Lung microvascular endothelial cell (primary cell): ENCODE measurements around the gene C1S. TPM values are rescaled to one million over a fixed set of nuclear protein-coding genes. Genes with fewer than 3 reads are reported as not detected.
"Not testable (repeated sequence)": the region's sequence is repeated elsewhere in the genome, so short reads cannot be mapped to it uniquely, and the experiment has no call there.

Source experiments
- DNase-seq, 2 donors: peaks; one replicate each; pipeline versions ENCODE4 v3.0.0 to v3.0.0-alpha.2; 2010; ENCODE audit warnings: low read depth in 2 of 2
- total RNA-seq: library from RNA; depleted of rRNA; stranded (reverse); fragments of >200 nt; gene quantifications from 2 replicates; pipeline ENCODE4 v1.2.1, GENCODE V29; 2014

C1S gene
- under 0.01 and 0.20 TPM in 2 replicates for total RNA-seq

DNA sequence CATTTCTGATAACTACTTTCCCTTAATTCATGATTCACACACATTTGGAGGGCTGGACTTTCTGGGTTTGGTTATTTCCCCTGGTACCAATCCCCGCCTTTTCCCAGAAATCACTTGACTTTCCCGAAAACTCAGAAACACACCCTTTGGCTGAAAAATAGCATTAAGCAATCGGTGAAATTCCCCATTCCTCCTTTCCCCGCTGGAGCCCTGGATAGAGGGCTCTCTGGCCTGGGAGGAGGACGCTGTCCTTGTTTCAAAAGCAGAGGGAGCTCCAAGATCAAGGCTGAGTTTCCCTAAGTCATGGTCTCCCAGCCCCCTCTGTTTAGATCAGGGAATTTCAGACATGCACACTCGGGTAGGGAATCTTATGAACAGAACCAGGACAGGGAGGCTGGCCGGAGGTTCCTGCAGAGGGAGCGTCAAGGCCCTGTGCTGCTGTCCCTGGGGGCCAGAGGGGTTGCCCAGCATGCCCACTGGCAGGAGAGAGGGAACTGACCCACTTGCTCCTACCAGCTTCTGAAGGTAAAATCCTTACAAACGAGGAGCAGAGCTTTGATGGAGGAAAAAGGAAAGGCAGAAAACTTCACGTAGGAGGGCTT is at the start of gene C1S:
Gene C1S, plus strand, starts transcription at position 366 of the 602 bp plus-strand sequence. CDS start 1,195 bp downstream, outside the sequence.
- peak; percentile 58 to 81 for DNase-seq

DNA sequence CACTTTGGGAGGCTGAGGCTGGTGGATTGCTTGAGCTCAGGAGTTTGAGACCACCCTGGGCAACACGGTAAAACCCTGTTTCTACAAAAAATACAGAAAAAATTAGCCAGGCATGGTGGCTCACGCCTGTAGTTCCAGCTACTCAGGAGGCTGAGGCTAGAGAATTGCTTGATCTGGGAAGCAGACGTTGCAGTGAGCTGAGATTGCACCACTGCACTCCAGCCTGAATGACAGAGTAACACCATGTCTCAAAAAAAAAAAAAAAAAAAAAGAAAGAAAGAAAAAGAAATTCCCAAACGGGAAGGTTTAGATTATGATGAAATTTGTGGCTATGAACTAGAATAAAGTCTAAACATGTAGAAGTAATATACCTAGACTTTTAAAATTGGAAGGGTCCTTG is 49.1 kb upstream of the C1S start:
- DNase-seq = not testable (repeated sequence)

DNA sequence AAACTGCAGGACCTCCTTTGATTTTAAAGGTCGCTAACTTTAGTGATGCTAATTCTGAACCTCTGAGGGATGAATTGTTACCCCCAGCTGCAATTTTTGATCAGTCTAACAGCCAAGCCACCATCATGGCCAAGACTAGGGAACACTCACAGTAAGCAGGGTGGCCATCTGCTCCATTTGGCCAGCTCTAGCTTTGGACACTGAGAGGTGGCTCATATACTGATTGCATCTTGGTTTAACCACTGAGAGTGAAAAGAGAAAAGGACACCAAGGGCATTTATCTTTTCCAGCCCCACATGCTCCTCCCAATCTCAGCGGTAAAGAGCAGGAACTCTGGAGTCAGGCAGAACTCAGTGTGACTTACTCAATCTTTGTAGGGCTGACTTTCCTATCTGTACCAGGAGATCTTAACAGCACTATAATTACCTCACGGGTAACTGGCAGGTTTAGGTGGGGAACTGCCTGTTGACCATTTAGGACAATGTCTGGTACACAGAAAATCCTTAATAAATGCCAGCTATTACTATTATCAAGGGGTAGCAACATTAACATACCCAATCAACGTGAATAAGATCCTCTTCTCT is 48.4 kb upstream of the C1S start:
- no peak for DNase-seq

DNA sequence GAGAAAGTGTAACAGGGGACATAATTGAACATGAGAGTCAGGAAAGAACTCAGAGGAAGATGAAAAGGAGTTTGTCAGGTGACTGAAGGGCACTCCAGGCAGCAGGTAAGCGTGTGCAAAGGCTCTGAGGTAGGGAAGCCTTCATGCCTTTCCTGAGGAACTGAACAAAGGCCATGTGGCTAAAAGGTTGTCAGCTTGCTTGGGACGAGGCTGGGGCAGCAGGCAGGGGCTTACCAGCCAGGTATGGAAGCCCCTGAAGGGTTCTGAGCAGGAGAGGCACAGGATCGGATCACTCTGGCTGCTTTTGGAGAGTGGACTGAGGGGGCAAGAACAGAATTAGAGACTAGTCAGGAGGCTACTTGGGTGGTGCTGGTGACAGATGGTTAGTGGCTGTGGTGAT is 47.4 kb upstream of the C1S start:
- no peak for DNase-seq

DNA sequence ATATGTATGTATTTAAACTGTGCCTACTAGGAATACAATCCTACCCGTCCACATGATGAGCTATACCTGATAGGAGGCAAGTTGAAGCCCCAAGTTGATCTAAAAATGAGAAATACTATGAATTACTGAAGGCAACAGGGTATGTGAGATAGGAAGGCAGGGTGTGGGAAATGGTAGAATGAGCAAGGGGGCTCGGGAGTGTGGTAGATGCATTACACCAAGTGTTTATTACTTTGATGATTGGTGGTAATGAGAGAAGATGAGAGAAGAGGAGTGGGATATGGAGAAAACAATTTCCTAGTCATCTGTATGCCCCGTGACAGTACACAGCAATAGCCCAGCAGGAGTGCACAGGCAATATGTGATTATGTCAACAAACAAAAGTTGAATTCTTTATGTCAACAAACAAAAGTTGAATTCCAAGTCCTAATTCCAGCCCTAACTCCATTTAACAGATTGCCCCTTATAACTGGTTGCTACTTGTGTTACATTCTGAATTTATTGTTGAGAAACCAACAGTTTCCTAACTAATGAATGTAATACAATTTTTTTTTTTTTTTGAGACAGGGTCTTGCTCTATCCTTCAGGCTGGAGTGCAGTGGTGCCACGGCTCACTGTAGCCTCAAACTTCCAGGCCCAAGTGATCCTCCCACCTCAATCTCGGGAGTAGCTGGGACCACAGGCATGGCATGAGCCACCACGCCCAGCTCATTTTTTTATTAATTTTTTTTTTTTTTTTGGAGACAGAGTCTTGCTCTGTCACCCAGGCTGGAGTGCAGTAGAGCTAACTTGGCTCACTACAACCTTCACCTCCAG is 44.8 kb upstream of the C1S start:
- DNase-seq = no peak

DNA sequence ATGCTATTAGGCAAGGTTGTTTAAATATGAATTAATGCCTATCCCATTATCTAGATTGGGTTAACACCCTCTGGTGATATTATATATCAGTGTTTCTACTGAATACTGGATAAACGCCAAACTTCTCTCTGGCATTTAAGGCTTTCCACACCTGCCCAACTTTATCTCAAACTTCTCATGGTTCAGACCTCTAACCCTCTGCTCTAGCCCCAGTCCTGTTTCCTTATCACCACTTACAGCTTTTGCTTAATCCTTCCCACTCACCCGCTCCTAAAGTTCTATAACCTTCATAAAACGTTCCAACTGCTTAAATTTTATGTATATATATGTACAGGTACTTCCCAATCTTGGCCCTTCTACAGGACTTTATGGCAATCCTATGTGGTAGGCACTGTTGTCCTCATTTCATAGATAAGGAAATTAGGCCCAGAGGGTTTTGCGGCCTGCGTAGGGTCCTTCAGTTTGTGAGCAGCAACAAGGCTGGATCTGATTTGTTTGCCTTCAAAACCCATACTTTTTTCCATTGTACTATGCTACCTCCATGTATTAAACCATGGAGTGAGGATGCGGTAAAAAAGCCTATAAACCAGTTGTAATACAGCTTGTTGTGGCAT is 43.5 kb upstream of the C1S start:
- no peak for DNase-seq

DNA sequence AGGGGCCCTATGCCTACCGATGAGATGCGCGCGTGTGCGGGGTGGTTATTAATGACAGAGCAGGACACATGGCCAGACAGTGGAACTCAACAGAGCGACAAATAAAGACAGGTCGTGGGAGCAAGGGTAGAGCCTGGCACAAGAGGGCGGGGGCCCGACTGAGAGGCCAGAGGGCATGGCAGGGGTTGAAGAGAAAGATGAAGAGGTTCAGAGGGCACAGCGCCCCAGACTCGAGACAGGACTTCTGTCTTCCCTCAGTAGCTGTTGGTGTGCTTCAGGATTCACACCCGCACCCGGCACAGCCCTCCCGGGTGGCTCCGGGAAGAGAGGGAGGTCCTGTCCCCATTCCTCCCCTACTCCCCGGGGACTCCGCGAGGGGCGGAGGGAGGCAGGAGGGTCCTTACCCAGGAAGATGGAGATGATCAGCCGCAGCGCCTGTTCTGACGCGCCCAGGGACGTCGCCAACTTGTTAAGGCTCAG is 42.6 kb upstream of the C1S start:
- peak in 1 of 2 donors; percentile 17 for DNase-seq

DNA sequence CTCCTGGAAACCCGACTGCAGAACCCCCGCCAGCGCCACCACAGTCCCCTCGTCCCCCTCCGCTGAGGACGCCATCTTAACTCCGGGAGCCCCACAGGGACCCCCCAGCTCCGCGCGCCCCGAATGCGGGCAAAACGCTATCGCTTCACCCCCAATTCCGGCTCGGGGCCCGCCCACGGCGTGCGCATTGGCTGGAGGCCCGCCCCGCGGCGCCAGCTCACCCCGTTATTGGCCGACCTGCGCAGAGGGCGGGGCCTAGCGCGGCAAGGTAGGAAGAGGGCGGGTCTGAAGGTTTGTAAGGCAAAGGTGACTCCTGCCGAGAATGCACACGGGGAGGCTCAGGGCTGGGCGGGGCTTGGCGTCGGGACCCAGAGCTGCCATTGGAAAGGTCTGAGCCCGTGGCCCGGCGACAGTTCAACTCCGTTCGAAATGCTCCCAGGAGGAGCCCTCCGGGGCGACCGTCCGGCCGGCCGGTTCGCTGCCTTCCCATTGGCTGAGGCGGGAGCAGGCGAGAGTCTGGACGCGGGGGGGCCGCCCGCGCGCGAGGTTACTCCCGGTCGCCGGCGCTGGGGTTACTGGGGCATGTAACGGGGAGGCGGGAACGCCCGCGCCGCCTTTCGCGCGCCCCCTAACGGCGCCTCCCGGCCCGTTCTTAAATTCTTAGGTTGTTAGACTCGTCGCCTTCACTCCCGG is 42.0 kb upstream of the C1S start, which contains the start of gene LPCAT3:
Gene LPCAT3, minus strand, starts transcription at position 127 of the 693 bp plus-strand sequence. Its CDS starts 52 bp downstream, at position 75.
- peak; percentile 94 to 96 for DNase-seq

DNA sequence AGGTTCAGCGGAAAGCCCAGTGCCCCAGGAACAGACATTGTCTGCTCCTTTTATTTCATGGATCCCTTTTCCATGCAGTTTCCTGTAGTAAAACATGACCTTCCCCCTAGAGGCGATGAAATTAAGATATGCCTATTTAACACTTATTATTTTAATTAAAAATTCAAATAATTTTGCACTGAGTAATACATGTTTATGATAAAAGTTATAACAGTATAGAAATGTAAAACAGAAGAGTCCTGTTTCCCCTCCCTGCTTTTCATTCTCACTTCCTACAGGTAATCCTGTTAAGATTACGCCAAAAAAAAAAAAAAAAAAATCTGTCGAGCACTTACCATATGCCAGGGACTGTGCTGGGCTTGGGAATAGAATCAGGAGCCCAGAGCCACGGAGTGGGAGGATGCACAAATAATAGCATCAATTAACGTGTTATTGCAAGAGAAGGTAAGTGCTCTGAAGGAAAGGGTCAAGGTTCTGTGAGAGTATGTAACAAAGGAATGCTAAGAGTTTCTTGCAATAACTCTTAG is 41.4 kb upstream of the C1S start:
- DNase-seq = peak in 1 of 2 donors; percentile 5

DNA sequence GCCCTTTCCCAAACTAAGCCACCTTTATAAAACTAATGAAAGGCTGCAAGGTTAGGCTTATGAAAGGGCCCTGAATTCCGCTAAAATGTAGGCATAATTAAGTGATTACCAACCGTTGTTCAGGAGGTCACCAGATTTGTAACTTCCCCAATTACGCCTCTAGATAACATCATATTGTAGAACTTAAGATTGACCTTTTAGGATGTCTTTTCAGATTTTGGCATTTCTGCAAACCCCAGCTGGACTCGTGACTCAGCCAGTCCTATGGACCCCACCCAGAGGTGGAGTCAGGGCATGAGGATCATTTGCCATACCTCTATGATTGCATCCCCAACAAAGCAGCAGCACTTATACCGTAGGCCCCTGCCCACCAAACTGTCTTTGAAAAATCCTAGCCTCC is 38.6 kb upstream of the C1S start:
- DNase-seq = no peak

DNA sequence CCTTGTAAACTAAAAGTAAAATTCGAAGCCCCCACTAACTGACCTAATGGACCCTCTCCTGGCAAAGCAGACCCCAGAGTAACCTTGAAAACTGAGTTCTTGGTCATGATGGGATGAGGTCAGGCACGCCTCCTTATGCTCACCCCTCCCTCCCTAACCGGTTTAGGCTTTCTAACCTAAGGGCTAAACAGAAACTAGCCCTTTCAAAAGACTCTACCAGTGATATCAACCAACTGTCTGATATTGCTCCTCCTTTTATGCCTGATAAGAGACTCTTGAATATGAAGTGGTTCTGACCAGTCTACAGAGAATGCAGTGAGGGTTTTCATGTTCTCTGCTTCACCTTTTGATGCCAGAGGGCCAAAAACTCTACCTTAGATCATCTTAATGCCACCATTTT is 37.4 kb upstream of the C1S start:
- no peak for DNase-seq

DNA sequence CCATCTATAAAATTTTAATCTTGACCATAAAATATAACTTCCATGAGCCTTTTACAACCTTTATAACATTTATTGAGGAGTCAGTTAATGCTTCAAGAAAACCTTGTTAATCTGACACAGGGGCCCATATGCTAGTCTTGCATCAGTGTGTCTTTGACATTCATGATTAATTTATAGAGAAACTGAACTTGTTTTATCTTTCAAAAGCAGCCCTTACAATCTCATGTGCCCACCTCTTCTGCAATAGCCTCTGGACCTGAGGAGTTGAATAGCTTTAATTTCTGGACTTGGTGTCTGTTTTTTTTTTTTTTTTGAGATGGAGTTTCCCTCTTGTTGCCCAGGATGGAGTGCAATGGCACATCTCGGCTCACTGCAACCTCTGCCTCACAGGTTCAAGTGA is 33.7 kb upstream of the C1S start:
- DNase-seq = no peak

DNA sequence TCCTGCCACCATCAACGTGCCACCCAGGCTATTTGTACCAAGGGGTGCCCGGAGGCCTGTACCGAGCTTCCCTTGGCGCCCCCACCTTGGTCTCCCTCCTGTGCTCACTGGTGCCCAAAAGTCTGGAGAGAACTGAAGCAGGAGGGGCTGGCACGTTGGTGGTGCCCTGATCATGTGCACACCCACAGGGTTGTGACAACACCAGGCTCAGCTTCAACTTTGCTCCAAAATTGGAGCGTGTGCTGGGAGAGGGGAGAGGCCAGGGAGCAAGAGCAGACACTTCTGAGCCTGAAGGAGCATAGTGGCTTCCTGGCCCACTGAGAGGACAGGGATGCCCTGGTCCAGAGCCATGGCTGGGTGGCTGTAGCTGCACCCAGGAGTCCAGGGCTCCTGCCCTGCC is 29.2 kb upstream of the C1S start:
- DNase-seq = no peak

DNA sequence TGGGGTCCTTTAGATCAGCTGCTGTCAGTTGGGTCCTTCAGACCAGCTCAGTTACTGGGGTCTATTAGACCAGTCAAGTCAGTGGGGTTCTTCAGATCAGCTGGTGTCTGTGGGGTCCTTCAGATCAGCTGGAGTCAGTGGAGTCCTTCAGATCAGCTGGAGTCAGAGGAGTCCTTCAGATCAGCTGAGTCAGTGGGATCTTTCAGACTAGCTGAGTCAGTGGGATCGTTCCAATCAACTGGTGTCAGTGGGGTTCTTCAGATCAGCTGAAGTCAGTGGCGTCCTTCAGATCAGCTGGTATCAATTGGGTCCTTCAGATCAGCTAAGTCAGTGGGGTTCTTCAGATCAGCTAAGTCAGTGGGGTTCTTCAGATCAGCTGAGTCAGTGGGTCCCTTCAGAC is 27.5 kb upstream of the C1S start:
- no peak for DNase-seq

DNA sequence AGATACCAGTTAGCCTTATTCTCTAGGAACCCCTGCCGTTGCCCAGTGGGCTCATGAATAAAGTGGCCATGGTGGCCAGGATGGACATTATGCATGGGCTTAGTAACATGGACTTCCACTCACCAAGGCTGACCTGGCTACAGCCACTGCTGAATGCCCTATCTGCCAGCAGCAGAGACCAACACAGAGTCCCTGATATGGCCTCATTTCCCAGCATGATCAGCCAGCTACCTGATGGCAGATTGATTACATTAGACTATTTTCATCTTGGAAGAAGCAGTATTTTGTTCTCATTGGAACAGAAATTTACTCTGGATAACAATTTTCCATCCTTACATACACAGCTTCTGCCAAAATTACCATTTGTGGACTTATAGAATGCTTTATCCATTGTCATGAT is 26.1 kb upstream of the C1S start:
- no peak for DNase-seq

DNA sequence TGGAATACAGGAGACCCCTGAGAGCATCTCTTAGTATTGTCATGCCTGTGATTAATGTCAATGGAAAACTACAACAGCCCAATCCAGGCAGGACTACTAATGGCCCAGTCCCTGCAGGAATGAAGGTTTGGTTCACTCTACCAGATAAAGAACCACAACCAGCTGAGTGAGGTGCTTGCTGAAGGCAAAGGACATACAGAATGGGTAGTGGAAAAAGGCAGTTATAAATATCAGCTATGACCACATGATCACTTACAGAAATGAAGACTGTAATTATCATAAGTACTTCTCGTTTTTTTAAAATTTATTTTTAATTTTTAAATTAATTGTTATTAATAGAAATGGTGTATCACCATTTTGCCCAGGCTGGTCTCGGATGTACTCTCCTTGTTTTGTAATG is 25.1 kb upstream of the C1S start:
- no peak for DNase-seq

DNA sequence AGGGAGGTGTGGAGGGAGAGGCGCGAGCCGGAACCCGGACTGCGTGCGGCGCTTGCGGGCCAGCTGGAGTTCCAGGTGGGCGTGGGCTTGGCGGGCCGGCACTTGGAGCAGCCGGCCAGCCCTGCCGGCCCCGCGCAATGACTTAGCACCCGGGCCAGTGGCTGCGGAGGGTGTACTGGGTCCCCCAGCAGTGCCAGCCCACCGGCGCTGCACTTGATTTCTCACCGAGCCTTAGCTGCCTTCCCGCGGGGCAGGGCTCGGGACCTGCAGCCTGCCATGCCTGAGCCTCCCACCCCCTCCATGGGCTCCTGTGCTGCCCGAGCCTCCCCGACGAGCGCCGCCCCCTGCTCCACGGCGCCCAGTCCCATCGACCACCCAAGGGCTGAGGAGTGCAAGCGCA is 23.1 kb upstream of the C1S start:
- DNase-seq = not testable (repeated sequence)

DNA sequence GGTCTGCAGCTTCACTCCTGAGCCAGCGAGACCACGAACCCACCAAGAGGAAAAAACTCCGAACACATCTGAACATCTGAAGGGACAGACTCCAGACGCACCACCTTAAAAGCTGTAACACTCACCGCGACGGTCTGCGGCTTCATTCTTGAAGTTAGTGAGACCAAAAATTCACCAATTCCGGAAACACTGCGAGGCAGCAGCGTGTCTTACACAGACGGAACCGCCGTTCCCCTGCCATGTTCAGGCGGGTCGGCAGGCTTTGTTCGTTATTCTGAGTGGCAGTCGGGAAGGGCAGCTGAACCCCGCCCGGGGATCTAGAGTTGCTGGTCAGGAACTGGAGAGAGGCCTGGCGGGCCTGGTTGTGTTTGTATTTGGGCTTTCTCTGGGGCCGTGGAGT is 21.9 kb upstream of the C1S start:
- no peak for DNase-seq

DNA sequence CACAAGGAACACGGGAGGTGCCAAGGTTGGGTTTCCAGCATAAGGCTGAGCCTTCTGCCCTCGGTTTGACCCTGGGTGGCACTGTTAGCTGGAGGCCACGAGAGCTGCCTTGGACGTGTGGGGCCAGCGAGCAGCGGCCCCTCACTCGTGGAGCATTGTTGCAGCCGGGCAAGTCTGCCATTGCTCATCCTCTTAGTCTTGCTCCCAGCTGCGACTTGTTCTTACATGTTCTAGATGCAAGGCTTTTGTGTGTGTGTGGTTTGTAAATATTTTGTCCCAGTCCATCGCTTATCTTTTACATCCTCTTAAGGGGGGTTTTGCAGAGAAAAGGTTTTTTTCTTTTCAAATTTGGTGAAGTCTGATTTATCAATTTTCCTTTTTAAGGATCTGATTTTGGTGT is 21.1 kb upstream of the C1S start:
- no peak for DNase-seq

DNA sequence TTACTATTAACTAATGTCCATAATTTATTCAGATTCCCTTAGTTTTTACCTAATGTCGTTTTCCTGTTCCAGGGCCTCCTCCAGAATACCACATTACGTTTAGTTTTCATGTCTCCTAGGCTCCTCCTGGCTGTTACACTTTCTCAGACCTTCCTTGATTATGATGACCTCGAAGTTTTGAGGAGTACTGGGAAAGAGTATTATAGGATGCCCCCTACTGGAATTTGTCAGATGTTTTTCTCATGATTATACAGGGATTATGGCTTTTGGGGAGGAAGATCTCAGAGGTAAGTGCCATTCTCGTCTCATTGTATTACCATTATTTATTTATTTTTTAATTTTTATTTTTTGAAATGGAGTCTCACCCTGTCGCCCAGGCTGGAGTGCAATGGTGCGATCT is 17.7 kb upstream of the C1S start:
- DNase-seq = peak; percentile 29 to 50

DNA sequence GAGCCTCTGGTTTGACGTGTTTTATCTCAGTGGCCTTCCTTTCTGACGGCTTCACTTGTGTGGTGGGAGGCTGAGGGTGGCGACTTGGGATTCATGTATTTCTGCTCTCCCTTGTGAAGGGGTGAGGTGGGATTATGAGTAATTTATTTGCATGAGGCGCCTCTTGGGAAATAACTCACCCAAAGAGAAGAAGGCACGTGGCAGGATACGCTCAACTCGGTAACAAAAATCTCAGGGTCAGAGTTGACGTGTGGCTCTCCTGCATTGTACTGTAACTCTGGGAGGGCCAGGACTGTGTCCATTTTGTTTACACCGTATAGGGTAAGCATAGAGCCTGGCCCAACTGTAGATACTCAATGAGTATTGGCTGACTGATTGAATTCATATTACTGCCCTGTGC is 14.6 kb upstream of the C1S start:
- no peak for DNase-seq
